HG03060 (cell line): Measurements from ENCODE around the gene ARHGAP22.

Experiments used
- ATAC-seq: cut with Tn5 transposase; IDR thresholded peaks from one replicate; pipeline ENCODE4 v1.9.1; 2021; ENCODE audit warnings: low read depth, moderate number of reproducible peaks; ENCODE audit not compliant: unreplicated experiment

Gene ARHGAP22

DNA sequence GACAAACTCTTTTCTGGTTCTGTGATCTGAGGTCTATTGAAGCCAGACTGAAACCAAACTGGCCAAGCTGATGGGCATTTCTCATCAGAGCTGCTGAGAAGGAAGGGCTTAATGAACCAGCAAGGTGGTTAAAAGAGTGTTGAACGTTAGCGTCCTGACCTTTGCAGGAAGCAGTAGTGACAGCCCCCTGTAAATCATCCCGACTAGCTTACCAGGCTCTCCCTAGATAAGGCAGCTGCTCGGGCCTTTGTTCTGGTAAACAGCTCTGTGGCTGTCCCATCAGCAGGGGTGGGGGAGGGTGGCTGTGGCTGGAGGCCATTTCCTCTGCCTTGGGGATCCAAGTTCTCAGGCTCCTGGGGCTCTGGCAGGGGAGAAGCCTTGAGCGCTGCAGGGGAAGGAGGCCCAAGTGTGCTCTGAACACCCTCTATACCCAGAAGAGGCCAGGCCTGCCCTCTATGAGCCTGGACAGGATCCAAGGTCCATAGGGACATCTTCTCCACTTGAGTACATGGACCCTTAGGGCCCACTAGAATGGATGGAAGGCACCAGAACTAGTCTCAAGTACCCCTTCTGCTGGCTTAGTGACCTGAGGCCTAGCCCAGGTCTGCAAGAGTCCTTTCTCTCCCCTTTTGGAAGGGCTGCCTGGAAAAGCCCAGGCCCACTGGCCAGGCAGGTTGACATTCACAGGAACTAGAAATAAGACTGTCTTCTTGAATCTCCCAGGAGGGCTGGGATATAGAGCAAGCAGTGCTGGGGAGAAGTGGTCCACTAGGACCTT, 134.6 kb downstream of the ARHGAP22 start:
- no peak for ATAC-seq

DNA sequence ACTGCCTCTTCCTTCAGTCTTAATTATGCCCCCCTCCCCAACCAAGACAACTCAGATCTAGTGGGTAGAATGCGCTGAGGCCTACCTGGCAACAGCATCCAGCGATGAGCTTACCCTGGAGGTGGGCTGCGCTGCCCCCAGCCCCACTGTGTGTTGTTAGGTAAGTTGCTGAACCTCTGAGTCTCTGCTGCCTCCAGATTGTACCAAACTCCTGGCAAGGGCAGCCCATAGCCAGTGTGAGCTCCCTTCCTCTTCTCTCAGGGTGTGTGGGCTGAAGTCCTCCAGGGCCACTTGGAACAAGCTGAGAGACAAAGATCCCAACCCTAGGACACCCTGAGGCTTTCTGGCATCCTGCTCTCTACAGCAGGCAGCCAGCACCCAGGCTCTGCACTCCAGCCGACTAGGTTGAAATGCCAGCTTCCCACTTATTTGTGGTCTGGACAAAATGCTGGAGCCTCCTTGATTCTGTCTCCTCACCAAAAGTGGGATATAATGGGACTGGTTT, 135.3 kb downstream of the ARHGAP22 start:
- ATAC-seq: no peak

DNA sequence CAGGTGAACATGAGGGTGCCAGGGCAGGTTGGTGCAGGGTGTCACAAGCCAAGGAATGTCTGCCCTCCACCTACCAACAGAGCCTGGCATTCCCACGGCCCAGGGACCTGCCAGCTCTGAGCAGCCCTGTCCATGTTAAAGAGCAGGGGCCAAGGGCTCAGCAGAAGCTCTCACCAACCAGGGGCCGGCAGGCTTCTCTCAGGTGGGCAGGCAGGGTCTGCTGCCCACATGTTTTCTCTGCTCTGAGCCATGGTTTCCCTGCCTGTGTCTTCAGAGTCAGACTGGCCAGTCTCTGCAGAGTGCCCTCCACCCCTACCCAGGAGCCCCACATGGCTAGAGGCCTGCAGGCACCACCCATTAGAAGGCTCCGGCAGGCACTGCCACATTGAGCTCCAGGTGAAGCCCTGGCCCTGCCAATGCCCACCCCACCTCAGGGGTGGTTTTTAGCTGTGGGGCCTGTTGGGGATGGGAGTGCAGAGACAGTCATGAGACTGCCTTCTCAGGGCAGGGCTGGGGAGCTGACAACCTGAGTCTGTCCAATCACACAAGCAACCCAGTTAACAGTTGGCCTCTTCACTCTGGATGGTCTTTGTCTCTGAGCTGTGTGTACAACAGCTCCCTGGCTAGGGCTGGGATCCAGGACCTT, 135.9 kb downstream of the ARHGAP22 start:
- no peak for ATAC-seq

DNA sequence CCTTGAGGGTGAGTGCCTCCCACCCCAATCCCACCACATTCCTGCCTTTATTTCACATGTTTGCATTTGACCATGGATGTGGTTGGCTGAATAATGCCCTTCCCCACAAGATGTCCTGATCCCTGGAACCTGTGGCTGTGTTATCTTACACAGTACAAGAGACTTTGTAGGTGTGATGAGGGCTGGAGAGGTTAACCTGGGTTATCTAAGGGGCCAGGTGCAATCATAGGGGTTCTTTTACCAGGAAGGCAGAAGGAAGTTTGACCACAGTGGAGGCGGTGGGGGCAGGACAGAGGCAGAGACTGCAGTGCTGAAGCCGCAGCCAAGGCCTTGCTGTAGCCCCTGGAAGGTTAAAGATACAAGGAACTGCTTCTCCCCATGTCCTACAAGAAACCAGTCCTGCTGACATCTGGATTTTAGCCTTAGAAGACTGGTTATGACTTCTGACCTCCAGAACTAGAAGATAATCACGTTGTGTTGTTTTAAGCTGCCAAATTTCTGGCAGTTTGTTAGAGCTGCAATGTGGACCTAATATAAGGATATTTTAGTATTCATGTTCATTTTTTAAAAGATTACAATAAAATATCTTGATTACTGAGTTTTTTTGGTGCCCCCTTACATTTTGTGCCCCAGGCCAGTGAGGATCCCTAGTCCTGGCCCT, 136.6 kb downstream of the ARHGAP22 start:
- no peak for ATAC-seq

DNA sequence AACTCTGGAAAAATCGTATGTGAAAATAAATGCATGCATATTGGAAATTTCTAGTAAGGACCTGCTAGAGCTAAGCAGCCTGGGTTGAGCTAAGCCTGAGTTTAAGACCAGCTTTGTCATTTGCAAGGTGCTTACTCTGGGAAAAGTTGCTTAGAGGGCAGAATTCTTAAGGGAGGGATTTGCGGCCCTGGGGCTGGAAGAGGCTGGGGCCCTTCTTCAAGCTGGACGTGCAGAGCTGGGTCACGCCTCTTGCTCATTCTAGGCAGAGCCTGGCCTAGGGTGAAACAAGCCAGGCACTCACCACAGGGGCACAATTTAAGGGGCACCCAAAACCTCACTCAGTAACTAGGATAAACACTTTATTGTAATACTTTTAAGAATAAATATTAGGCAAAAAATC, 137.2 kb downstream of the ARHGAP22 start:
- no peak for ATAC-seq

DNA sequence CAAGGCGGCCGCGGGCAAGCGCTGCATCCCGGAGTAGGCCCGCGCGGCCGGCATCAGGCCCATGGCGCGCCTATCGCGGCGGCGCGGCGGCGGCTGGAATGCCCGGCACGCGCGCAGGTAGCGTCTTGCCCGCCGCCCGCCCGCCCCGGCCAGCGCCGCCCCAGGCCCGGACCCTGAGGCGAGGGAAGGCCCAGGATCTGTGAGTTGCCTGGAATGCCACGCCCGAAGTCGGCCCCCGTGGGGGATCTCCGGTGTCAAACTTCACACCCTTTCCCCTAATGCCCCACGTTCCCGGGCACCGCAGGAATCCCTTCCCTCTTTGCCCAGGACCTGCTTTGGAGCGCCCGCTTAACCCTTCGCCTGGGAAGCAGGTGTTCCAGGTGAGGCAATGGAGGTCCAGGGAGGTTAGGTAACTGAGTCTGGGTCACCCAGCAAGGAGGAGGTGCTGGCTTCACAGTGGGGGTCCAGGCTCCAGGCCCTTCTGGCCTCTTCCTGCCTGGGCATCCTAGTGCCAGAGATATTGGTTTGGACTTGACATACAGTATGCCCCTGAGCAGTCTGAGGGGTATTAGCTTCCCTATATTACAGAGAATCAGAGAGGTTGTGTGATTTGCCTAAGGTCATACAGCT, 138.1 kb downstream of the ARHGAP22 start:
- ATAC-seq: no peak

DNA sequence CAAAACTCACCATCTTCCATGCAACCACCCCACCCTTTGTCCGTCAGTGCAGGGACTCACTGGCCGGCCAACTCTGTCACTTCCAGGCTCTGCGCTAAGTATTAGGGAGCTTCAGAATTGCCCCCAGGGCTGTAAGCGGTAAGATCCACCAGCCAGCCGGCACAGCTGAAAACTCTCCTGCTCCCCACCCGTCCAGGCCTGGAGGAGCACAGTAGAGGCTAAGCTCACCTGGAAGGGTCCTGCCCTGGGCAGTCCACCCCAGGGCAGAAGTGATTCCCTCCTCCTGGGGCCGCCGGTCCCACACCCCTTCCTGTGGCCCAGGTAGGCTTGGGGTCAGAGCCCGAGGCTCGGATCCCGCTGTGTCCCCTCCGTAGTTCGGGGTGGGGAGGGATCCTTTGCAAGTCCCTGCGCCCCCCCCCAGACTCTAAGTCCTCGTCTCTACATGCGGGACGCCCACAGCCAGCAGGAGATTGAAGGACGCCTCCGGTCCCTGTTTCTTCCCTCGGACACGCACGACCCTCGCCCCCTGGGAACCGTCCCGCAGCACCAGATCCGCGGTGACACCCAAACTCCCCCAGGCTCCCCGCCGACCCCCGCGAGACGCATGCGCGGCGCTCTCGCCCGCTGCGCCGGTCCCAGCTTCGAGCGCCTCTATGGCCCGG, 138.9 kb downstream of the ARHGAP22 start:
- no peak for ATAC-seq

DNA sequence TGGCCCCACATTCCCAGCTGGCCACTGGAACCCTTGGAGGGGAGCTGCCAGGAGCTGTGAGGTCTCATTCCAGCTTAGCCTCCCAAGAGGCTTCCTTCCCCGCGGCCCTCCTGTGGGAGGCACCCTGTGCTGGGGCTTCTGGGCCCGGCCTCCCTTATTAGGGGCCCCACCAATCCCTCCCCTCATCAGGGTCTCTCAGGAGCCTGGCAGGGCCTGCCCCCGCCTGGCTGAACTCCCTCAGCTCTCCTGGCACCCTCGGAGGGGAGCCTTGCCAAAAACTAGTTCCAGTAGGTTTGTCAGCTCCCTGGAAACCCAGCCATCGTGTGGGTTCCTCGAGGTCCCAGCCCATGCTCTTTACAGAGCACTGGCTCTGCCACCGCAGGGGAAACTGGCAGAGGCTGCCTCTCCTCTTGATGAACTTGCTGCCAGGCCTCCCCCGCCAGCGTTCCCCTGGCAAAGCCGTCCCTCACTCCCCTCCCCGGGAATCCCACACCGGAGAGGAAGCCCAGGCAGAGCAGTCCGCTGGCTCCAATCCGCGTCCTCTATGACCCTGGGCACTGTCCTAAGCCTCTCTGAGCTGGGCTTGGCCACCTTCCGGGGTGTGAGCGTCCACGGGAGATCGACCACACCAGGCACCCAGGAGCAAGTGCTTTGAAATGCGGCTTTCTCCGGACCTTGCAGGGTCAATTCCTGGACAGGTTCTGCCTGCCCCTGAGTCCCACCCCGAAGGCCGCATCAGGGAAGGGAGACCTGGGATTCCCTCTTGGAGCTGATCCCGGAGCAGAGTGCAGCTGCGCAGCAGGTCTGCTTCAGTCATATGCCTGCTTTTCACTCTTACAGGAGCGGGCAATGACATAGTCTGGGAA, 139.8 kb downstream of the ARHGAP22 start:
- no peak for ATAC-seq

DNA sequence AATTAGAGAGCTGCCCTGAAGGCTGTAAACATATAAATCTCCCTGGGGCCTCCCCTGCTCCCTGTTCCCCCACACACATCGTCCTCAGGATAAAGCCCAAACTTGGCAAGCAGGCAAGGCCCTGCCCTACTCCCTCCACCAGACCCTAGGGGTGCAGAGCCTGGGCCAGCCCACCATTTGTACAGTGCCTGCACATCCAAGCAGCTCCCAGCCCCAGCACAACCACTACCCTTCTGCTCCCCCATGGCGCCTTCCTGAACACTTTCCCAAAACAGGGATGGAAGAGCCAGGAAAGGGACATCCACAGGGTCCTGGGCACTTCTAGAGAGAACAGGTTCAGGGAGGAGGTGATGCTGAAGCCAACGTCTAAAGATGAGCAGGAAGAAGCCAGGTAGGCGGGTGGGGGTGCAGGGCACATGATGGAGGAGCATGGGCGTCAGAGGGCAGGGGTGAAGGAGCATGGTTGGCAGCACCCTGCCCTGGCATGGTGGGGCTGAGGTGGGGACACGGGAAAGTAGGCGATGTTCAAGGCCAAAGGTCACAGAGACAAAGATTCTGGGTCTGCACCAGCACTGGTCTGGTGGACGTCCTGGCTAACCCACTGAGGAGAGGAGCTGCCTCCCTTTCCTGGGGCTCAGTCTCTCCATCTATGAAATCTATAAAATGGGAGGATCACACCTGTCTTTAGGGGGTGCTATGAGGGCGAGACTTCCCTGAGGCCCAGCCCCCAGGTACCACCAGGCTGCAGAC, 140.6 kb downstream of the ARHGAP22 start:
- ATAC-seq: no peak

DNA sequence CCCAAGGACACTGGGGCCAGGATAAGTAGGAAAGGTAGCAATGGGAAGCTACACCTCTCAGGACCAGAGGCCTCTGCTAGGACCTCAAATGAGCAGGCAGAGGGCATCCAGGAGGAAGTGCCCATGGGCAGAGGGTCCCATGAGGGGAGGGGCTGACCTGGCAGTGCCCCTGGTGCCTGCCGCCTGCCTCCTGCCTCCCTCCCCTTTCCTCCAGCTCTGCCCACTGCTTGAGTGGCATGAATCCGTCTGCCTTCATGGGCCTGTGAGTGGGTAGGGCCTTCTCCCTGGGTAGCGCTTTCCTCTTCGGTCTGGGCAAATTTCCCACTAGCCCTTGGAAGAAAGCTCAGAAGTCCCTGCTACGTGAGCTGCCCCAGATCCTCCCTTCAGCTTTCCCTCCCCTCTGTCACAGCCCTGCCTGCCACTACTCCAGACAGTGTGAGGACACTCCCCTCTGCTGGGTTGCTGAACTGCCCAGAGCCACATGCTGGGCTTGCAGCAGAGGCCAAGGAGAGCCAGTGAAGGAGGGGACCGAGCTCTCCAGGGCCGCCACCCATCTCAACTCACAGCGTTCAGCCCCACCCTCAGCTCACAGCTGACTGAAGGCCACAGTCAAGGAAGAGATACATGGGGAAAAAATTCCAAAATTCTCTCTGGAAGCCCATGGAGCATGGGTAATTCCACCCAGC, 141.4 kb downstream of the ARHGAP22 start:
- no peak for ATAC-seq

DNA sequence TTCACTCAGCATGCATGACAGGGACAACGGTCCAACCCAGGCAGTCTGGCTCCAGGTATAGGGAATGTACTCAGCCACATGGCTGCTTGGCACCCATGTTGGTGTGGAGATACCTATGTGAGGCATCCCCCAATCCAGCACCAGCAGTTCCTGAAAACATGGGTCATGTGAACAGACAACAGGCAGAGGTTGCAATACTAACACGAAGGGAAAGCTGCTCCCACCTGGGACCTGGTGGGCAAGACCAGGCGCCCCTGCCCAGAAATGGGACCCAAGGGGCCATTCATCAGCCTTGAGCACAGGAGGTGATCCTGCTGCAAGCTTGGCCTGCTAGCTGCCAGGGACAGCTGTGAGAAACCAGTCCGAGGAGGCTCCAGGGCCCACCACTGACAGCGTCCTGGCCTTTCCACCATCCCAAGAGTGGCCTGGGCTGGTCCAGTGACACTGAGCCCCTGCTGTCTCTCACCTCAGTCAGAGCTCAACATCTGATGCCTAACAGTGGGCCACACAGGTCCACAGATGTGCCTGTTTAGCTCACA, 142.3 kb downstream of the ARHGAP22 start:
- no peak for ATAC-seq

DNA sequence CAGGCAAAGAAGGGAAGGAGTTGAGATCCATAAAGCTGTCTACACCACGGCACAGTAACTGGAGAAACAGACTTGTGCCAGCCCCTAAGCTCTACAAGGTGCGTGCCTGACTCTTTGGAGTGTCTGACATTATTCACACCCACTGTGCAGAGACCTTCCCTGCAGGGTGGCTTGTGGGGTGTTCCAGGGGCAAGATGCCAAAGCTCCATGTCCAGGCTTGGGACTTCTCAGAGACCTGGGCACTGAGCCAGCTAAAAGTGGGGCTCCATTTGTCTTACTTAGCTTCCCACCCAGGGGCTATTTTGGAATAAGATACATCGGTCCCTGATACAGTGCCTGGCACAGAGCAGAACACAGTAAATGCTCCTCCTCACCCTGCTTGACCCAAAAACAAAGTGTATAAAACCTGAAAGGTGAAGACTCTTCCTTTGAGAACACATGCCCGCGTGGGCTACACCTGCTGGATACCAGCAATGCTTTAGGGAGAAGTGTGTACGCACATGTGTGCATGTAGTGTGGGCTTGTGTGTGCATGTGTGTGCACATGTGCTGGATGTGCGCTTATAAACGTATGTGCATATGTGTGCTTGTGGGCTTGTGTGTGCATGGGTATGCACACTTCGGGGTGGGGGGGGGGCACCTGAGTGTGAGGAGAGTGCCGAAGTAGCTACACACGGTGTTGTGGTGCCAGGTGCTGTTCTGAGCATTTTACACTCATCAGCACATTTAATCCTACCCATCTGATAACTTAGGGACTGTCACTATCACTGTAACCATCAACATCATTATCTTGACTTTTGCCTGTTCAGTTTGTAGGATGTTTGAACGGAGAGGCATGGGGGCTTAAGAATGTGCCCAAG, 143.0 kb downstream of the ARHGAP22 start:
- no peak for ATAC-seq

DNA sequence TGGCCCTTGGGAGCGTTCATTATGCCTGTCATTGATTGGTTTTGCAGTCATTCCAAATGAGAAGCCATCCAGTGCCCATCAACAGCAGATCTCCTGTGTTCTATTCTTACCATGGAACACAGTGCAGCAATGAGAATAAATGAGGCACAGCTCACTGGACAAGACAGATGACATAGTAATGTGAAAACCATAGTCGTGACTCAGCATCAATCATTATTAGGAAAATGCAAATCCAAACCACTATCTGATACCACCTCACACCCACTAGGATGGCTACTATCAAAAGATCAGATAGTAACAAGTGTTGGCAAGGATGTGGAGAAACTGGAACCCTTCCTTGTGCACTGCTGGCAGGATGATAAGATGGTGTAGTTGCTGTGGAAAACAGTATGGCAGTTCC, 144.7 kb downstream of the ARHGAP22 start:
- no peak for ATAC-seq

DNA sequence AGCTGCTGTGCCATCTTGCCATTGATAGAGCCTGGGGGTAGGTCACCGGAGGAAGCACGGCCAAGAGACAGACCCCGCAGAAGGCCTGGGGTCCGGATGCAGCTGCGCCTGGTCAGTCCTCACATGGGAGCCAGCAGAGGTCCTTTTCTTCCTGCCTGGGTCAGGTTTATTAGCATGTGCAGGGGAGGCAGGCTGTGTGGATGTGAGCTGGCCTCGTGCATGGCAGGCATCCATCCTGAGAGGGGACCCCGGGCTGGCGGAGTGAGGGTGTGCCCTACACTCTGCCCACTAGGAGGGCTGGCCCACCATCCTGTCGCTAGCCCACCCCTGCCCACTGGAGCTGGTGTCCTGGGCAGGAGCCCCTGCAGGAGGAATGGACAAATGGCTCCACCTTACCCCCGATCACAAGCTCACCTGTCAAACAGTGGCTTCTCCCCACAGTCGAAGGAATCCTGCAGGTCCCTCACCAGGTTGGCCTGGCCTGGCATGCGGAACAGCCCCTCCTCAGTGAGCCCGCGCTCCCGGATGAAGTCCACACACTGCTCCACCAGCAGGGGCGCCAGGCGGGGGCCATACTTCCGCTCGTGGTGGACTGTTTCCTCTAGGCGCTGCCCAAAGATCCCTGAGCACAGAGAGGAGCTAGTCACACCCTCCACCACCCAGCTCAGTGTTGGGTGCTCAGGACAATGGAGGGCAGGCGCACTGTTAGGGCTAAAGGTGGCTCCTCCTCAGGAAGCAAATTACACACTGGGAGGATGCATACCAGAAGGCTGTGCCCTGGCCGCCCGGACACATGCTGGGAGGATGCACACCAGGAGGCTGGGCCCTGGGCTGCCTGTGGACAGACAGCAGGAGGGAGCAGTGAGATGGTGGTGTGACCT, 145.4 kb downstream of the ARHGAP22 start:
- ATAC-seq: no peak

DNA sequence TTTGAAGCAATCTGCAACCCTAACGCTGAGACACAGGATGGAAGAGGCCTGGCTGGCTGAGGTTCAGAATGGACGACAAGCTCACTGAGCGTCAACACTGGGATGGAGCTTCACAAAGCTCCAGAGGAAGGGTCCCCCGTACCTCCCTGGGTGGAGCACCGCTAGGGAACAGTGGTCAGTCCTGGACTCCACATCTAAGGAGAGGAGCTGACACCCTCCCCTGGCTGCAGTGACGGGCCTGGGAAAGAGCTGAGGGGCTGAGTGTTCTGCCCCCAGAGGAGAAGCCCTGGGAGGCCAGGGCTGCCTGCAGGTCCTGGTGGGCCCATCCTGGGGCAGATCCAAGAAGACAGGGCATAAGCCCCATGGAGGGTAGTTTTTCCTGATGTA, 146.2 kb downstream of the ARHGAP22 start:
- no peak for ATAC-seq

DNA sequence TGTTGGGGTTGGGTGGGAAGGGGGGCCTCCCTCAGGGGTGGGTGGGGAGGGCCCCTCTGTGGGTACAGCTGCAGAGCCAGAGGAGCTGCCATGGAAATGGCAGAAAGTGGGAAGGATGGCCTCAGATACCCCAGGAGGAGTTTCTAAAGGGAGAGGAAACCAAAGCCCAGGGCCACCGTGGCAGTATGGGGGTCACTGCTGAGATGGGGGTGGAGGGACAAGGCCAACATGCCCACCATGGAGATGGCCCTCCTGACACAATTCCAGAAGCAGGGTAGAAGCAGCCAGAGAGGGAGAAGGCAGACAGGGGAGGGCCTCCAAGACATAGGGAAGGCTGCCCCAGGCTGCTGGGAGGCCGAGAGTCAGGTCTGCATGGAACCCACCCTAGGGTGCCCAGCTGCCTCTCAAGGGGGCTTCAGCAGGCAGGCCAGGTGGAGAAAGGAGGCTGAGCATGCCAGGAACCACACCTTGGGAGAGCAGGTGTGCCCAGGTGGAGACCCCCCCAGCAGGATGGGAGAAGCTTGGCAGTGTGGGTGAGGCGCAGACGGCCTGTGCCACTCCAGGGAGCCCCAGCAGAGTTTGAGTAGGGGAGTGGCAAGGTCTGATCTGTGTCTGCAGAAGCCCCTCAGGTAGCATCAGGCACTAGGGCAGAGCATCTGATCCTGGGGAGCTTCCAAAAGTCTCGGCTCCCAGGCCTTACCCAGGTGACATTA, 146.8 kb downstream of the ARHGAP22 start:
- no peak for ATAC-seq
